H1 (cell line): ENCODE data around the gene PPP1R3F. TPM values are rescaled to one million over a fixed set of nuclear protein-coding genes. Genes with fewer than 3 reads are reported as not detected.
"Not testable (repeated sequence)": the region's sequence is repeated elsewhere in the genome, so short reads cannot be mapped to it uniquely, and the experiment has no call there.

Experiments
- CTCF ChIA-PET: fragments of 300-600 bp; sonication (Branson Sonifier 250); formaldehyde crosslinking; loops from one replicate; lab custom pipeline; 2021; ENCODE audit not compliant: partially characterized antibody; lab: Charles Lee
- POLR2A ChIA-PET: fragments of 300-600 bp; sonication (Branson Sonifier 250); formaldehyde crosslinking; loops from one replicate; lab custom pipeline; 2021; ENCODE audit warnings: inconsistent platforms; ENCODE audit not compliant: partially characterized antibody; lab: Charles Lee
- DNase-seq, 2 experiments: peaks; one replicate each; pipeline versions ENCODE4 v3.0.0 to v3.0.0-alpha.2; 2010 to 2022; ENCODE audit warnings: low spot score in 2 of 2, low read depth in 1 of 2, mixed read lengths in 1 of 2
- FAIRE-seq: peaks from 2 replicates; lab custom pipeline; 2011; peaks lifted over from hg19 to GRCh38; lab: Jason Lieb, UNC
- H2AFZ ChIP-seq: 2 replicates; pipeline ENCODE4 v1.8.1; 2012; ENCODE audit warnings: low read length, inconsistent platforms
- H2AK5ac ChIP-seq: 2 replicates; pipeline ENCODE4 v1.6.1; 2013; ENCODE audit warnings: low read depth, low read length
- H2BK120ac ChIP-seq: replicated peaks from 2 replicates; pipeline ENCODE3; 2013; ENCODE audit warnings: low read depth, low read length, inconsistent platforms
- H2BK12ac ChIP-seq: 2 replicates; pipeline ENCODE4 v1.6.1; 2013; ENCODE audit warnings: low read depth, low read length
- H2BK15ac ChIP-seq: 2 replicates; pipeline ENCODE4 v1.6.1; 2013; ENCODE audit warnings: low read length
- H2BK20ac ChIP-seq: 2 replicates; pipeline ENCODE4 v1.6.1; 2013; ENCODE audit warnings: low read length
- H2BK5ac ChIP-seq: 2 replicates; pipeline ENCODE4 v1.6.1; 2013; ENCODE audit warnings: low read depth, low read length
- H3K14ac ChIP-seq: 2 replicates; pipeline ENCODE4 v1.6.1; 2013; ENCODE audit warnings: inconsistent platforms; ENCODE audit not compliant: insufficient read length
- H3K18ac ChIP-seq: 2 replicates; pipeline ENCODE4 v1.6.1; 2013; ENCODE audit warnings: low read length; ENCODE audit errors: extremely low read depth
- H3K23ac ChIP-seq: 2 replicates; pipeline ENCODE4 v1.6.1; 2013; ENCODE audit warnings: inconsistent platforms; ENCODE audit not compliant: insufficient read length
- H3K23me2 ChIP-seq: 2 replicates; pipeline ENCODE4 v1.6.1; 2013; ENCODE audit warnings: low read depth, low read length
- H3K27ac ChIP-seq: 2 replicates; pipeline ENCODE4 v1.6.1; 2011; ENCODE audit warnings: low read depth, low read length, inconsistent platforms
- H3K27me3 ChIP-seq, 4 experiments: replicated peaks in 1 of 4; 1 replicate in 1 of 4; 2 replicates in 3 of 4; pipeline versions ENCODE4 v1.6.1 to v1.8.1; 2011 to 2013; ENCODE audit warnings: low read length in 3 of 4, mild to moderate bottlenecking in 3 of 4, inconsistent platforms in 2 of 4, mixed read lengths in 2 of 4, moderate library complexity in 1 of 4; ENCODE audit not compliant: control insufficient read depth in 3 of 4, insufficient read depth in 3 of 4; ENCODE audit errors: extremely low read depth in 1 of 4
- H3K36me3 ChIP-seq, 4 experiments: 2 replicates each; pipeline versions ENCODE4 v1.6.1 to v1.8.1; 2011 to 2013; ENCODE audit warnings: mild to moderate bottlenecking in 4 of 4, low read length in 3 of 4, moderate library complexity in 2 of 4, control low read depth in 1 of 4, inconsistent platforms in 1 of 4; ENCODE audit not compliant: insufficient read depth in 4 of 4, control insufficient read depth in 2 of 4
- H3K4ac ChIP-seq: replicated peaks from 2 replicates; pipeline ENCODE3; 2013; ENCODE audit warnings: low read length, low read depth, mixed read lengths, inconsistent platforms; ENCODE audit not compliant: insufficient read length
- H3K4me1 ChIP-seq, 4 experiments: replicated peaks in 1 of 4; 1 replicate in 1 of 4; 2 replicates in 3 of 4; pipeline versions ENCODE4 v1.6.1 to v1.8.1; 2011 to 2013; ENCODE audit warnings: low read length in 3 of 4, inconsistent platforms in 2 of 4, mixed read lengths in 1 of 4; ENCODE audit not compliant: insufficient read depth in 4 of 4, control insufficient read depth in 3 of 4
- H3K4me2 ChIP-seq, 2 experiments: 2 replicates each; pipeline versions ENCODE4 v1.6.1 to v1.8.1; 2011 to 2013; ENCODE audit warnings: low read depth in 2 of 2, low read length in 2 of 2, control low read depth in 1 of 2, inconsistent platforms in 1 of 2, mild to moderate bottlenecking in 1 of 2; ENCODE audit not compliant: insufficient read depth in 1 of 2
- H3K4me3 ChIP-seq, 4 experiments: fragments of 200-600, 300-600 bp in 1 of 4; sonication (generic), shearing (Covaris generic), sonication (Bioruptor Twin) in 1 of 4; 2 replicates each; pipeline versions ENCODE4 v1.5.1 to v1.8.1; 2011 to 2016; ENCODE audit warnings: low read length in 4 of 4, low read depth in 3 of 4, control low read depth in 2 of 4, inconsistent platforms in 2 of 4, mild to moderate bottlenecking in 2 of 4, mixed read lengths in 1 of 4, moderate library complexity in 1 of 4; ENCODE audit not compliant: insufficient read depth in 2 of 4; ENCODE audit errors: extremely low read depth in 1 of 4
- H3K56ac ChIP-seq: replicated peaks from 2 replicates; pipeline ENCODE3; 2013; ENCODE audit warnings: low read depth, mild to moderate bottlenecking, mixed read lengths, low read length, inconsistent platforms; ENCODE audit not compliant: insufficient read length
- H3K79me1 ChIP-seq: 2 replicates; pipeline ENCODE4 v1.6.1; 2013; ENCODE audit warnings: low read depth, low read length, control low read depth
- H3K79me2 ChIP-seq, 2 experiments: 2 replicates each; pipeline versions ENCODE4 v1.6.1 to v1.8.1; 2012 to 2013; ENCODE audit warnings: low read length in 2 of 2, mild to moderate bottlenecking in 2 of 2, inconsistent platforms in 1 of 2; ENCODE audit not compliant: insufficient read depth in 2 of 2, control insufficient read depth in 1 of 2
- H3K9ac ChIP-seq, 4 experiments: replicated peaks in 1 of 4; 1 replicate in 1 of 4; 2 replicates in 3 of 4; pipeline versions ENCODE4 v1.6.1 to v1.8.1; 2011 to 2013; ENCODE audit warnings: low read depth in 3 of 4, low read length in 3 of 4, control low read depth in 2 of 4, mild to moderate bottlenecking in 2 of 4, moderate library complexity in 2 of 4, inconsistent platforms in 1 of 4; ENCODE audit errors: extremely low read depth in 1 of 4
- H3K9me3 ChIP-seq, 2 experiments: 2 replicates each; pipeline versions ENCODE4 v1.6.1 to v1.8.1; 2012 to 2013; ENCODE audit warnings: mild to moderate bottlenecking in 2 of 2, moderate library complexity in 2 of 2, control low read depth in 1 of 2, inconsistent platforms in 1 of 2, low read depth in 1 of 2, low read length in 1 of 2, mixed read lengths in 1 of 2; ENCODE audit not compliant: insufficient read depth in 2 of 2
- H4K20me1 ChIP-seq, 2 experiments: replicated peaks in 1 of 2; 2 replicates each; pipeline versions ENCODE3 to v1.8.1; 2011 to 2013; ENCODE audit warnings: inconsistent platforms in 2 of 2, low read length in 2 of 2, mild to moderate bottlenecking in 1 of 2; ENCODE audit not compliant: insufficient read depth in 2 of 2, control insufficient read depth in 1 of 2
- H4K5ac ChIP-seq: 2 replicates; pipeline ENCODE4 v1.6.1; 2013; ENCODE audit warnings: low read length, low read depth, mixed read lengths, inconsistent platforms; ENCODE audit not compliant: insufficient read length
- H4K8ac ChIP-seq: 2 replicates; pipeline ENCODE4 v1.8.0; 2013; ENCODE audit warnings: mild to moderate bottlenecking, moderate library complexity, low read length, inconsistent platforms; ENCODE audit not compliant: insufficient read depth; ENCODE audit errors: extremely low read depth
- H4K91ac ChIP-seq: replicated peaks from 2 replicates; pipeline ENCODE3; 2013; ENCODE audit warnings: low read length, mixed read lengths, inconsistent platforms; ENCODE audit not compliant: insufficient read length
- TBP ChIP-seq: IDR thresholded peaks from 2 replicates; pipeline ENCODE4 v1.6.1; 2011; ENCODE audit warnings: low read depth, low read length, improper control_type of control experiment
- WGBS, 2 experiments: shearing (Covaris generic) in 1 of 2; methylation state at CpG; one replicate each; pipeline versions ENCODE4 v1.1.6 to v1.1.7; 2013 to 2015; ENCODE audit warnings: low lambda C conversion rate in 2 of 2, mixed read lengths in 2 of 2, inconsistent platforms in 1 of 2, low coverage in 1 of 2, missing lambda C conversion rate in 1 of 2; ENCODE audit not compliant: insufficient replicate concordance in 2 of 2, insufficient coverage in 1 of 2, insufficient read length in 1 of 2; ENCODE audit errors: extremely low coverage in 1 of 2, missing lambda C conversion rate in 1 of 2; 5-methylcytosine and 5-hydroxymethylcytosine counted together
- polyA plus RNA-seq, 7 experiments: library from polyadenylated mRNA; depleted of rRNA in 3 of 7; stranded (reverse) in 5 of 7; unstranded in 2 of 7; fragments of >200 nt in 5 of 7; fragments of 200-250 nt in 2 of 7; gene quantifications; 1 replicate in 5 of 7; 2 replicates in 1 of 7; 4 replicates in 1 of 7; pipeline versions ENCODE4 v1.2.1 to v1.2.3, GENCODE V29; 2011 to 2013; ENCODE audit warnings: missing spikeins in 2 of 7, mixed read lengths in 2 of 7
- total RNA-seq: library from RNA; stranded (reverse); fragmentation: NEBNext Ultra II Directional; extraction: Animal tissue kit (Norgen Biotek cat#: 25700); gene quantifications from 2 replicates; pipeline ENCODE4 v1.2.1, GENCODE V29; 2021
- TF ChIP-seq, protein P1 (sequence below), 3 experiments: IDR thresholded peaks; 1 replicate in 2 of 3; 2 replicates in 1 of 3; pipeline versions ENCODE4 v1.5.1 to v1.6.1; 2011; ENCODE audit warnings: low read length in 3 of 3, mild to moderate bottlenecking in 3 of 3, inconsistent platforms in 2 of 3, low read depth in 1 of 3, moderate library complexity in 1 of 3; ENCODE audit not compliant: insufficient read depth in 1 of 3; ENCODE audit errors: control extremely low read depth in 1 of 3

Gene PPP1R3F
- total and polyA plus RNA-seq, 2 of the 8 experiments (the other 6 are each of a cell fraction or from before 2014, with no cell fraction given) = 5.1 to 6.8 TPM

DNA sequence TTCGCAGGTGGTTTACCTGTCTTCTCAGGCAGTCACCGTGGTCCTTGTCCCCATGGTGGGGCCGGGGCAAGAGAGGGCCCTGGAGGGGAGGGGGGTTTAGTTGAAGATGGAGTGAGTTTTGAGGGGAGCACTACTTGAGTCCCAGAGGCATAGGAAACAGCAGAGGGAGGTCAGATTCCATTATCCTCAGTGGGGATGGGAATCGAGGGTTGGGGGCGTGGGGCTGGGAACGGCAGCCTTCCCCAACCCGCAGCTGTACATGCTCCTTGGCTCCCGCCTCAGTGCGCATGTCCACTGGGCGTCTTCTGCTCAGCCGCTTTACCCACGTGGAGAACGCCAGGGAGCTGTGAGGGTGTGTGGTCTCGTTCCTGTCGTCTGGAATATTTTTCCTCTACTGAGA, 33.8 kb downstream of the PPP1R3F start, which contains the start of gene GAGE10 (continued):
- TF ChIP-seq, protein P1, sequence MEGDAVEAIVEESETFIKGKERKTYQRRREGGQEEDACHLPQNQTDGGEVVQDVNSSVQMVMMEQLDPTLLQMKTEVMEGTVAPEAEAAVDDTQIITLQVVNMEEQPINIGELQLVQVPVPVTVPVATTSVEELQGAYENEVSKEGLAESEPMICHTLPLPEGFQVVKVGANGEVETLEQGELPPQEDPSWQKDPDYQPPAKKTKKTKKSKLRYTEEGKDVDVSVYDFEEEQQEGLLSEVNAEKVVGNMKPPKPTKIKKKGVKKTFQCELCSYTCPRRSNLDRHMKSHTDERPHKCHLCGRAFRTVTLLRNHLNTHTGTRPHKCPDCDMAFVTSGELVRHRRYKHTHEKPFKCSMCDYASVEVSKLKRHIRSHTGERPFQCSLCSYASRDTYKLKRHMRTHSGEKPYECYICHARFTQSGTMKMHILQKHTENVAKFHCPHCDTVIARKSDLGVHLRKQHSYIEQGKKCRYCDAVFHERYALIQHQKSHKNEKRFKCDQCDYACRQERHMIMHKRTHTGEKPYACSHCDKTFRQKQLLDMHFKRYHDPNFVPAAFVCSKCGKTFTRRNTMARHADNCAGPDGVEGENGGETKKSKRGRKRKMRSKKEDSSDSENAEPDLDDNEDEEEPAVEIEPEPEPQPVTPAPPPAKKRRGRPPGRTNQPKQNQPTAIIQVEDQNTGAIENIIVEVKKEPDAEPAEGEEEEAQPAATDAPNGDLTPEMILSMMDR (IDR thresholded peaks at IDR 0.05; ENCODE audit: control extremely low read depth in 1 of 3, insufficient read depth in 1 of 3, low read depth in 1 of 3, low read length in 3 of 3) = no peak
- TF ChIP-seq TBP = no peak

DNA sequence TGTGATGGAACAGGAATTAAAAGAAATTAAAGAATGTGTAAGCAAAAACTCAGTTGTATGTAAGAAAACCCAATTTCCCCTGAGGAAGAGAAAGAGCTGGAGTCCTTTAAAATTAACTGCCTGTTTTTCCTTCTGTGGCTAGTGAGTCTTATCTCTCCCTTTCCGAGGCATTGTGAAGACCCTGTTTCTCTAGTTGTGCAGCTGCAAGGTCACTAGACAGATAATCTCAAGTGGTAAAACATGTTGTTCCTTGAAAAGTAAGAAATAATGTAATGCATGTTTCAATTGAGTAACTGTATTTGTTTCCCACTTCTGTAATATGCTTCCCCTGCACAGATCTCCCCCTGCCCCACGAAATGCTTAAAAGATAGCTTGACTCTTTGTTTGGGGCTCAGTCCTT, 38.2 kb downstream of the PPP1R3F start:
- H2BK15ac ChIP-seq, H2BK12ac ChIP-seq, H3K14ac ChIP-seq, H2BK120ac ChIP-seq, H2AFZ ChIP-seq, H3K27ac ChIP-seq, H4K8ac ChIP-seq, H3K23ac ChIP-seq, H3K79me1 ChIP-seq, H4K5ac ChIP-seq, H3K4me2 ChIP-seq, DNase-seq, H3K56ac ChIP-seq, H3K36me3 ChIP-seq, H4K91ac ChIP-seq, H3K4ac ChIP-seq, H3K27me3 ChIP-seq, H3K9me3 ChIP-seq, H4K20me1 ChIP-seq, H3K4me3 ChIP-seq, FAIRE-seq, H3K9ac ChIP-seq, H3K18ac ChIP-seq, H3K79me2 ChIP-seq, H2BK5ac ChIP-seq, POLR2A ChIA-PET, H2AK5ac ChIP-seq, H3K23me2 ChIP-seq, H2BK20ac ChIP-seq: not testable (repeated sequence)
- 95% methylated on average over 2 of the region's 2 CpGs; no CpG with 5 or more reads in 1 of the 2 experiments for whole genome bisulfite sequencing, 2 experiments
- peaks cover 4 to 22% (median 13%) of the 10 kb centered on the region in 4 experiments for H3K4me1 ChIP-seq
- CTCF ChIA-PET = interaction anchor here (1.0 to 1.7 kb wide), 2 partner anchors 11 to 16 kb away, joined by 3 to 5 read pairs; no protein-coding TSS in a partner anchor
